GM13977 (cell line): Measurements from ENCODE around the gene KRT20.

ENCODE experiments used
- DNase-seq: peaks from one replicate; pipeline ENCODE4 v3.0.0; 2012; ENCODE audit warnings: low spot score
- CTCF ChIP-seq: IDR thresholded peaks from 2 replicates; pipeline ENCODE4 v1.5.1; 2012; ENCODE audit warnings: mild to moderate bottlenecking, control low read depth; ENCODE audit not compliant: insufficient read depth; ENCODE audit errors: extremely low read depth, missing control alignments
- in situ Hi-C: fragments of 300-500 bp; cut with MboI; formaldehyde crosslinking; loops from one replicate; pipeline ENCODE4 v1.12.0; 2022; ENCODE audit warnings: low sequenced_read_pairs, low pct_unique_long_range_greater_than_20kb, mixed read lengths, inconsistent platforms; ENCODE audit not compliant: unreplicated experiment

KRT20 gene

GRCh38 chr17:40909755-40910154, 24.7 kb upstream of the KRT20 start:
- TF ChIP-seq CTCF, result no peak
- DNase-seq, result no peak
- in situ Hi-C loops, result loop anchor here (25.0 kb wide), 1 partner anchor 753 kb away; no protein-coding TSS in a partner anchor

- TF ChIP-seq CTCF, result peak; percentile 68
- DNase-seq, result peak; percentile 53
- in situ Hi-C loops, result loop anchor here (25.0 kb wide), 1 partner anchor 753 kb away; no protein-coding TSS in a partner anchor
These were observed 24.3 kb upstream of the KRT20 start for GRCh38 chr17:40909351-40909750.

GRCh38 chr17:40906613-40907012, 21.6 kb upstream of the KRT20 start:
- TF ChIP-seq CTCF, result no peak
- DNase-seq, result no peak
- in situ Hi-C loops, result loop anchor here (25.0 kb wide), 1 partner anchor 756 kb away; no protein-coding TSS in a partner anchor

- DNase-seq, result no peak
- no peak for TF ChIP-seq CTCF
- in situ Hi-C loops, result loop anchor here (25.0 kb wide), 1 partner anchor 757 kb away; no protein-coding TSS in a partner anchor
These were observed 20.3 kb upstream of the KRT20 start for GRCh38 chr17:40905370-40905769.

GRCh38 chr17:40903129-40903847, 18.2 kb upstream of the KRT20 start:
- peak; percentile 29 for DNase-seq
- TF ChIP-seq CTCF, result no peak
- in situ Hi-C loops, result loop anchor here (25.0 kb wide), 1 partner anchor 759 kb away; no protein-coding TSS in a partner anchor

- TF ChIP-seq CTCF, result no peak
- no peak for DNase-seq
- in situ Hi-C loops, result loop anchor here (25.0 kb wide), 1 partner anchor 760 kb away; no protein-coding TSS in a partner anchor
These were observed 17.5 kb upstream of the KRT20 start for GRCh38 chr17:40902498-40902897.
